Transverse colon (tissue), 4 donors: ENCODE data around the gene GPBP1L1. TPM values are rescaled to one million over a fixed set of nuclear protein-coding genes. Genes with fewer than 3 reads are reported as not detected.
A peak's percentile ranks its signal among the peaks of the same experiment; 100 is the strongest.

Source experiments
- DNase-seq: peaks from one replicate; pipeline ENCODE4 v3.0.0-alpha.2; 2019
- H3K27ac ChIP-seq, 4 donors: fragments of 200-600 bp; sonication (generic); 2 replicates each; pipeline ENCODE4 v1.5.1; 2016 to 2018; ENCODE audit warnings: inconsistent platforms in 4 of 4
- H3K27me3 ChIP-seq: fragments of 200-600 bp; sonication (generic); 2 replicates; pipeline ENCODE4 v1.5.1; 2017; ENCODE audit warnings: inconsistent platforms
- H3K36me3 ChIP-seq, 4 donors: fragments of 200-600 bp; sonication (generic); 2 replicates each; pipeline ENCODE4 v1.5.1; 2017 to 2019; ENCODE audit warnings: inconsistent platforms in 4 of 4
- H3K4me1 ChIP-seq, 4 donors: fragments of 200-600 bp; sonication (generic); 2 replicates each; pipeline ENCODE4 v1.5.1; 2017 to 2020; ENCODE audit warnings: inconsistent platforms in 4 of 4
- H3K4me3 ChIP-seq, 4 donors: fragments of 200-600 bp; sonication (generic); 1 replicate in 1 of 4; 2 replicates in 3 of 4; pipeline versions ENCODE4 v1.5.1 to v1.6.1; 2017 to 2019; ENCODE audit warnings: inconsistent platforms in 4 of 4
- H3K9me3 ChIP-seq, 2 donors: fragments of 200-600 bp; sonication (generic); 2 replicates each; pipeline ENCODE4 v1.5.1; 2017 to 2019; ENCODE audit warnings: inconsistent platforms in 2 of 2
- EP300 ChIP-seq: sonication (generic); formaldehyde crosslinking; IDR thresholded peaks from one replicate; pipeline ENCODE4 v1.6.1; 2017; ENCODE audit warnings: antibody characterized with exemption, low read depth
- POLR2A ChIP-seq: fragments of 450-650 bp; IDR thresholded peaks from one replicate; pipeline ENCODE4 v1.6.1; 2016; ENCODE audit warnings: antibody characterized with exemption, mild to moderate bottlenecking, moderate library complexity
- POLR2AphosphoS5 ChIP-seq, 3 donors: sonication (generic); formaldehyde crosslinking; IDR thresholded peaks; one replicate each; pipeline ENCODE4 v1.6.1; 2016; ENCODE audit warnings: antibody characterized with exemption in 3 of 3
- WGBS, 2 donors: methylation state at CpG; one replicate each; pipeline ENCODE4 v1.1.5; 2018; ENCODE audit warnings: low coverage in 1 of 2; 5-methylcytosine and 5-hydroxymethylcytosine counted together
- in situ Hi-C, 4 donors: fragments of 200-750 bp; cut with MboI; loops; one replicate each; pipeline versions ENCODE4 v1.15.0 to v1.15.1; 2017; ENCODE audit warnings: low sequenced_read_pairs in 3 of 4, low pct_ligation_motif_present in 1 of 4, low pct_unique_long_range_greater_than_20kb in 1 of 4
- intact Hi-C: fragments of 100-400 bp; cut with DNase I; formaldehyde crosslinking; loops from one replicate; pipeline ENCODE4 v1.15.1; 2023; ENCODE audit warnings: low total_unique reads
- total RNA-seq, 4 donors: library from RNA; depleted of rRNA; stranded (reverse); fragments of >200 nt; gene quantifications; one replicate each; pipeline ENCODE4 v1.1.0, GENCODE V29; 2016
- TF ChIP-seq, protein P1 (sequence below), 5 experiments: fragments of 200-600 bp in 3 of 5; fragments of 450-650 bp in 2 of 5; sonication (generic) in 3 of 5; IDR thresholded peaks; 1 replicate in 2 of 5; 2 replicates in 3 of 5; pipeline ENCODE4 v1.5.1; 2016 to 2017; ENCODE audit warnings: antibody characterized with exemption in 5 of 5, inconsistent platforms in 3 of 5, mild to moderate bottlenecking in 2 of 5, moderate library complexity in 1 of 5

The GPBP1L1 gene
- total RNA-seq, 4 donors from 2014 or later = 162 to 284 (median 222) TPM

DNA sequence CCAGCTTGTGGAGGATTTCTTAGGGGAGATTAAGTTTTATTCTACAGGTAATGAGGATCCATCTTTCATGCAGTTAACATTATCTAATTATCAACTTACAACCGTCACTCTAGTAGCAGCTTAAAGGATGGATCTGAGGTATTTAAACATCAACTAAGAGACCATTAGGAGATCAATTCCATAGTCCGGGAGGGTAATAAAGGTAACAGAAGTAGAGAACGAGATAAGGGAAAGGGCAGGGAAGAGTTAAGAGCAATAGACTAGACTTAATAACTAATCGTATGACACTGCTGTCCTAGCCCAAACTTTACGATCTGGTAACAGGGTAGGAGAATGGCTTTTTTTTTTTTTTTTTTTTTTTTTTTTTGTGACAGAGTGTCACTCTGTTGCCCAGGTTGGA is 43.0 kb downstream of the GPBP1L1 start:
- H3K36me3 ChIP-seq = peaks cover 0 to 37% (median 15%) of the 10 kb centered on the region in 4 donors

DNA sequence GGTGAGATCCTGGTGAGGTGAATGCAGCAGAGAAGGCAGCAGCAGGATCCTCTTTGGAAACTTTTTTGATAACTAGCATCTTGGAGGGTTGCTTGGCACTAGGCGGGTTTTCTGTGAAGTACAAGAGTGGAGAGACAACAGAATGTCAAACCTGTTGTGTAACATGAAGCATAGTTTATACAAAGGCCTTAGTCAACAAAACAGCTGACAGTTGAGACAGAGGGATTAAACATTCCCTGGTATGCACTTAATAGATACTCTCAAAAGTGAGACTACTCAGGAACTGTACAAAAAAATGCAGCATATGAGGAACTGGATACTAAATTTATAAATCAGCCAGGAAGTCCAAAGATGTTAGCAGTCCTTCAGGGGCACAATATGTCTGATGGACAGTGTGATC is 46.0 kb downstream of the GPBP1L1 start:
- TF ChIP-seq EP300 (no peak), POLR2AphosphoS5 (IDR thresholded peaks at IDR 0.05) (no peak), POLR2A (no peak)
- TF ChIP-seq, protein P1, sequence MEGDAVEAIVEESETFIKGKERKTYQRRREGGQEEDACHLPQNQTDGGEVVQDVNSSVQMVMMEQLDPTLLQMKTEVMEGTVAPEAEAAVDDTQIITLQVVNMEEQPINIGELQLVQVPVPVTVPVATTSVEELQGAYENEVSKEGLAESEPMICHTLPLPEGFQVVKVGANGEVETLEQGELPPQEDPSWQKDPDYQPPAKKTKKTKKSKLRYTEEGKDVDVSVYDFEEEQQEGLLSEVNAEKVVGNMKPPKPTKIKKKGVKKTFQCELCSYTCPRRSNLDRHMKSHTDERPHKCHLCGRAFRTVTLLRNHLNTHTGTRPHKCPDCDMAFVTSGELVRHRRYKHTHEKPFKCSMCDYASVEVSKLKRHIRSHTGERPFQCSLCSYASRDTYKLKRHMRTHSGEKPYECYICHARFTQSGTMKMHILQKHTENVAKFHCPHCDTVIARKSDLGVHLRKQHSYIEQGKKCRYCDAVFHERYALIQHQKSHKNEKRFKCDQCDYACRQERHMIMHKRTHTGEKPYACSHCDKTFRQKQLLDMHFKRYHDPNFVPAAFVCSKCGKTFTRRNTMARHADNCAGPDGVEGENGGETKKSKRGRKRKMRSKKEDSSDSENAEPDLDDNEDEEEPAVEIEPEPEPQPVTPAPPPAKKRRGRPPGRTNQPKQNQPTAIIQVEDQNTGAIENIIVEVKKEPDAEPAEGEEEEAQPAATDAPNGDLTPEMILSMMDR (IDR thresholded peaks at IDR 0.05) = no peak
- in situ Hi-C loops (no loop called here), intact Hi-C loops (no loop called here)
- no peaks in the 10 kb centered on the region for H3K27me3 ChIP-seq
- WGBS, 2 donors = 92 to 100% methylated on average over 1 of the region's 1 CpG
- H3K27ac ChIP-seq = no peak overlapping the region
- peaks cover 0 to 67% (median 27%) of the 10 kb centered on the region in 4 donors for H3K36me3 ChIP-seq
- no peaks in the 10 kb centered on the region for H3K9me3 ChIP-seq
- no peak for DNase-seq
- H3K4me3 ChIP-seq = no peak overlapping the region
- peaks cover 0 to 21% (median 15%) of the 10 kb centered on the region in 4 donors for H3K4me1 ChIP-seq

More for the DNA sequence above, 43.0 kb downstream of the GPBP1L1 start:
- TF ChIP-seq POLR2A (no peak), EP300 (no peak), POLR2AphosphoS5 (IDR thresholded peaks at IDR 0.05) (no peak)
- TF ChIP-seq, protein P1 (IDR thresholded peaks at IDR 0.05) = no peak
- no peak overlapping the region for H3K4me3 ChIP-seq
- intact Hi-C loops = no loop called here
- H3K9me3 ChIP-seq = no peaks in the 10 kb centered on the region
- no peak for DNase-seq
- H3K4me1 ChIP-seq = peaks cover 4 to 32% (median 25%) of the 10 kb centered on the region in 4 donors
- in situ Hi-C loops = no loop called here
- no peaks in the 10 kb centered on the region for H3K27me3 ChIP-seq
- H3K27ac ChIP-seq = peak overlapping the region; percentile 67 to 84 (median 78)
- WGBS, 2 donors = 40 to 67% methylated on average over 5 of the region's 5 CpGs

DNA sequence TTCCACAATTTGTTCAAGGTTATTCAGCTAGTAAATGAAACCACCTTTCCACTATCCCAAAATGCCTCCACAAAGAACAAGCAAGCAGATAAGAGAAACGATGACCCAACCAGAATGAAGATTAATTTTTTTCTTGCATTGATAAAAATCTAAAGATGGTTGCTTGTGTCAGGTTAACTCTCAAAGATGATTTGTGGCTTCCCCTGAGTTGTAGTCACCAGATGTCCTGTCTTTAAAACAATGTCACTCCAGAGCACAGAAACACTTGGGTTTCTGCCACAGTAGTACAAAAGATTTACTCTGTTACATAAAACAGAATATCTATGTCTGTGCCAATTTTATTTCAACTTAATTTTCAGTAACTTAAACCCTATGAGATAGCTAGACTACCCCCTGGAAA is 51.1 kb downstream of the GPBP1L1 start:
- H3K4me3 ChIP-seq = no peak overlapping the region
- in situ Hi-C loops = no loop called here
- intact Hi-C loops = no loop called here
- 38 to 66% methylated on average over 1 of the region's 1 CpG for WGBS, 2 donors
- no peaks in the 10 kb centered on the region for H3K27me3 ChIP-seq
- TF ChIP-seq, protein P1 (IDR thresholded peaks at IDR 0.05) = no peak
- TF ChIP-seq POLR2A = no peak
- peaks cover 0 to 92% (median 47%) of the 10 kb centered on the region in 4 donors for H3K36me3 ChIP-seq
- no peaks in the 10 kb centered on the region for H3K4me1 ChIP-seq
- H3K9me3 ChIP-seq = no peaks in the 10 kb centered on the region
- no peak for DNase-seq
- no peak overlapping the region for H3K27ac ChIP-seq

DNA sequence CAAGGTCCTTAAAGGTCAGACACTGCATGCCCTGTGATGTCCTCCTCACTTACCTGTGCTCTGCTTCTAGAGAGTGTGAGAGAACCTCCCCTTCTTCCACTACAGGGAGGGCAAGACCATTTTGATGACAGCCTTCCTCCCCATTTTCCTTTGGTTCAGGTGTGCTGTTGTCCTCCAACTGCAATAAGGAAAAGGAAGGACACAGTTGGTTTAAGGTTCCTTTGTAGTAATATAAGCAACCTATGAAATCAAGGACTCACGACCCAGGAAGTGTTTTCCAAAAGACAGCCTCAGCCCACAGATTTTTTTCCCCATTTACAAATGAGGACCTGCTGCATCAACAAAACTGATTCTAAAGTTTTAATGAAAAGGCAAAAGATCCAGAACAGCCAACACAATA is 55.9 kb downstream of the GPBP1L1 start:
- Histone ChIP-seq H3K4me1 (no peaks in the 10 kb centered on the region), H3K9me3 (no peaks in the 10 kb centered on the region), H3K36me3 (peaks cover 2 to 86% (median 44%) of the 10 kb centered on the region in 4 donors), H3K27ac (no peak overlapping the region), H3K4me3 (no peak overlapping the region), H3K27me3 (no peaks in the 10 kb centered on the region)
- intact Hi-C loops (no loop called here), in situ Hi-C loops (no loop called here)
- DNase-seq = no peak
- TF ChIP-seq POLR2A (no peak), EP300 (no peak)
- TF ChIP-seq, protein P1 (IDR thresholded peaks at IDR 0.05) = no peak
- 20 to 58% methylated on average over 1 of the region's 1 CpG for WGBS, 2 donors
